HL-60 (cell line): ENCODE measurements around the gene NELFB.

ENCODE experiments used
- CTCF ChIP-seq: IDR thresholded peaks from one replicate; pipeline ENCODE4 v1.5.1; 2011; ENCODE audit warnings: low read length, control low read depth, inconsistent platforms; ENCODE audit not compliant: insufficient read depth
- POLR2AphosphoS5 ChIP-seq: IDR thresholded peaks from 2 replicates; pipeline ENCODE4 v1.6.1; 2012; ENCODE audit warnings: low read depth
- REST ChIP-seq: IDR thresholded peaks from 2 replicates; pipeline ENCODE4 v1.6.1; 2012; ENCODE audit warnings: low read depth; ENCODE audit not compliant: insufficient replicate concordance
- SPI1 ChIP-seq: IDR thresholded peaks from 2 replicates; pipeline ENCODE4 v1.6.1; 2012; ENCODE audit warnings: low read depth, mild to moderate bottlenecking, borderline replicate concordance

- TF ChIP-seq POLR2AphosphoS5 (no peak), CTCF (no peak), SPI1 (no peak), REST (no peak)
Observed at GRCh38 chr9:137293094-137293481, 38.0 kb downstream of the NELFB start.
